Keratinocyte (primary cell): ENCODE measurements around the gene CCNL2. TPM values are rescaled to one million over a fixed set of nuclear protein-coding genes. Genes with fewer than 3 reads are reported as not detected.

Experiments used
- DNase-seq: peaks from one replicate; pipeline ENCODE4 v3.0.0-alpha.2; 2011; ENCODE audit warnings: low read depth, missing footprints, low spot score
- FAIRE-seq: peaks from 2 replicates; lab custom pipeline; 2011; peaks lifted over from hg19 to GRCh38; lab: Jason Lieb, UNC
- H2AFZ ChIP-seq: 2 replicates; pipeline ENCODE4 v1.6.0; 2012; ENCODE audit warnings: low read length, control low read depth, inconsistent platforms; ENCODE audit not compliant: control insufficient read depth
- H3K27ac ChIP-seq: 2 replicates; pipeline ENCODE4 v1.5.1; 2011; ENCODE audit warnings: low read length; ENCODE audit not compliant: control insufficient read depth, insufficient read depth
- H3K27me3 ChIP-seq: 3 replicates; pipeline ENCODE4 v1.6.0; 2011; ENCODE audit warnings: low read length; ENCODE audit not compliant: control insufficient read depth, insufficient read depth; ENCODE audit errors: extremely low read depth
- H3K36me3 ChIP-seq, 2 experiments: 2 replicates in 1 of 2; 3 replicates in 1 of 2; pipeline ENCODE4 v1.5.1; 2011; ENCODE audit warnings: low read length in 2 of 2, mild to moderate bottlenecking in 1 of 2; ENCODE audit not compliant: control insufficient read depth in 2 of 2, insufficient read depth in 2 of 2; ENCODE audit errors: extremely low read depth in 1 of 2
- H3K4me1 ChIP-seq: 3 replicates; pipeline ENCODE4 v1.5.1; 2011; ENCODE audit warnings: low read length; ENCODE audit not compliant: control insufficient read depth, insufficient read depth; ENCODE audit errors: extremely low read depth
- H3K4me2 ChIP-seq: 3 replicates; pipeline ENCODE4 v1.6.0; 2011; ENCODE audit warnings: low read depth, low read length; ENCODE audit not compliant: control insufficient read depth, insufficient read depth; ENCODE audit errors: extremely low read depth
- H3K4me3 ChIP-seq, 3 experiments: fragments of 200-600 bp in 1 of 3; sonication (generic) in 1 of 3; 2 replicates in 2 of 3; 3 replicates in 1 of 3; pipeline ENCODE4 v1.5.1; 2011 to 2016; ENCODE audit warnings: low read length in 3 of 3, mild to moderate bottlenecking in 3 of 3, control low read depth in 2 of 3, inconsistent platforms in 1 of 3, low read depth in 1 of 3, mixed read lengths in 1 of 3, mixed run types in 1 of 3, moderate library complexity in 1 of 3; ENCODE audit not compliant: control insufficient read depth in 2 of 3, insufficient read depth in 2 of 3; ENCODE audit errors: extremely low read depth in 1 of 3
- H3K79me2 ChIP-seq: 2 replicates; pipeline ENCODE4 v1.6.0; 2012; ENCODE audit warnings: low read length; ENCODE audit not compliant: control insufficient read depth, insufficient read depth
- H3K9ac ChIP-seq: 3 replicates; pipeline ENCODE4 v1.6.0; 2011; ENCODE audit warnings: low read length; ENCODE audit not compliant: control insufficient read depth, insufficient read depth; ENCODE audit errors: extremely low read depth
- H3K9me1 ChIP-seq: 3 replicates; pipeline ENCODE4 v1.6.0; 2011; ENCODE audit warnings: low read length; ENCODE audit not compliant: control insufficient read depth, insufficient read depth; ENCODE audit errors: extremely low read depth
- H3K9me3 ChIP-seq: 2 replicates; pipeline ENCODE4 v1.5.1; 2012; ENCODE audit warnings: low read depth, low read length; ENCODE audit not compliant: control insufficient read depth
- H4K20me1 ChIP-seq: 3 replicates; pipeline ENCODE4 v1.6.0; 2011; ENCODE audit warnings: low read length; ENCODE audit not compliant: control insufficient read depth, insufficient read depth; ENCODE audit errors: extremely low read depth
- CTCF ChIP-seq, 3 experiments: IDR thresholded peaks in 1 of 3; conservative IDR thresholded peaks in 1 of 3; optimal IDR thresholded peaks in 1 of 3; 2 replicates in 2 of 3; 3 replicates in 1 of 3; pipeline versions ENCODE3 to v1.5.1; 2011; ENCODE audit warnings: low read length in 3 of 3, mild to moderate bottlenecking in 3 of 3, moderate library complexity in 2 of 3, control low read depth in 1 of 3, inconsistent platforms in 1 of 3; ENCODE audit not compliant: insufficient read depth in 2 of 3; ENCODE audit errors: extremely low read depth in 1 of 3
- EZH2 ChIP-seq: IDR thresholded peaks from one replicate; pipeline ENCODE4 v1.6.1; 2012; ENCODE audit warnings: inconsistent platforms, mild to moderate bottlenecking, low read length, moderate library complexity
- dilution Hi-C: fragments of 300-500 bp; cut with MboI; formaldehyde crosslinking; loops from one replicate; pipeline ENCODE4 v1.7.0; 2020; ENCODE audit warnings: low sequenced_read_pairs; ENCODE audit not compliant: extremely low pct_ligation_motif_present
- polyA plus RNA-seq, 5 experiments: library from polyadenylated mRNA; depleted of rRNA in 3 of 5; stranded (reverse) in 3 of 5; stranded (forward) in 1 of 5; unstranded in 1 of 5; fragments of >200 nt; gene quantifications; 1 replicate in 1 of 5; 2 replicates in 3 of 5; 3 replicates in 1 of 5; pipeline versions ENCODE4 v1.2.1 to v1.2.3, GENCODE V29; 2011 to 2012; ENCODE audit warnings: missing spikeins in 2 of 5, low read depth in 1 of 5, low replicate concordance in 1 of 5

CCNL2 gene
- polyA plus RNA-seq, 1 donor (not counting 4 experiments of a cell fraction or from before 2014, with no cell fraction given), result 140 TPM

DNA sequence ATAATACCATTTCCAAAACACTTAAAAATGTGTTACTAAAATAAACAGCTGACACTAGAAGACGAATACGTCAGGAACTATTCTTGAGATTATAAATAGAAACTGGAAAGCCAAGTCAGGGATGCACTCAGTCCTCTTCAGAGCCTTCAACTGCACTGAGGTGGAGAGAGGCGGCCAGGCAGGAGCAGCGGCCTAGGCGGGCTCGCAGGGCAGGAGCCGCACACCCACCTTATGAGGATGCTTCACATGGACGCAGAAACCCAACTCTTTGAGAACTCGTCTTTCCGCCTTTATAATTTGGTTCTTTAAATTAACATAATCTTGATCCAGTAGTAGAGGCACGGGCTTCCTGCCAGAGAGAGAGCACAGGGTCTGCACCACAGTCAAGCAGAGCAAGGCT, 4.0 kb downstream of the CCNL2 start:
- DNase-seq (no peak), FAIRE-seq (no peak)
- H3K36me3 ChIP-seq, result peaks cover 45 to 53% of the 10 kb centered on the region in 2 experiments
- H3K27ac ChIP-seq, result no peak overlapping the region
- no peaks in the 10 kb centered on the region for H3K27me3 ChIP-seq
- H3K9me3 ChIP-seq, result no peaks in the 10 kb centered on the region
- no peak overlapping the region for H3K4me2 ChIP-seq
- H3K9ac ChIP-seq, result no peak overlapping the region
- H2AFZ ChIP-seq, result no peak overlapping the region
- peaks cover 9% of the 10 kb centered on the region for H3K4me1 ChIP-seq
- H3K9me1 ChIP-seq, result no peaks in the 10 kb centered on the region
- dilution Hi-C loops, result no loop called here
- peaks cover 58% of the 10 kb centered on the region for H3K79me2 ChIP-seq
- H4K20me1 ChIP-seq, result no peaks in the 10 kb centered on the region
- no peak for TF ChIP-seq EZH2
- TF ChIP-seq CTCF (optimal IDR thresholded peaks at IDR 0.05 in 1 of 3, IDR thresholded peaks at IDR 0.05 in 1 of 3, conservative IDR thresholded peaks at IDR 0.05 in 1 of 3; ENCODE audit: extremely low read depth in 1 of 3, insufficient read depth in 2 of 3, low read length in 3 of 3), result no peak
- H3K4me3 ChIP-seq, result no peak overlapping the region

DNA sequence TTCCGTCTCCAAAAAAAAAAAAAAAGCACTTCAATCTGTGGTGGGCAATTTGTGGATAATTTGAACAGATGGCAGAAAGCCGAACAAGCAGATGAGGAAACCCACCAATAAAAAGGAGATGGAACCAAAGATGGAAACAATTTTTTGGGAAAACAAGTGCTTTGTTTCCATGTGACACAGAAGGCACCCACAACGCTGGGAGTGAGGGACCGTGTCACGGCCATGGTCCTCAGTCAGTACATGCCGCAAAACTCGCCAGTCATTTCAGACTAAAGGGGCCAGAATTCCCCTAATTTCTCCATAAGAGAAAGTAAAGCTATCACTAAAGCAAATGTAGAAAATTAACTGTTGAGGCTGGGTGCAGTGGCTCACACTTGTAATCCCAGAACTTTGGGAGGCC, 5.0 kb downstream of the CCNL2 start:
- H3K36me3 ChIP-seq, result peaks cover 52 to 62% of the 10 kb centered on the region in 2 experiments
- no peak overlapping the region for H3K4me2 ChIP-seq
- peaks cover 9% of the 10 kb centered on the region for H3K4me1 ChIP-seq
- no peaks in the 10 kb centered on the region for H3K27me3 ChIP-seq
- dilution Hi-C loops, result no loop called here
- H3K9me3 ChIP-seq, result no peaks in the 10 kb centered on the region
- no peaks in the 10 kb centered on the region for H3K9me1 ChIP-seq
- peaks cover 51% of the 10 kb centered on the region for H3K79me2 ChIP-seq
- H3K9ac ChIP-seq, result no peak overlapping the region
- no peak for TF ChIP-seq CTCF (optimal IDR thresholded peaks at IDR 0.05 in 1 of 3, IDR thresholded peaks at IDR 0.05 in 1 of 3, conservative IDR thresholded peaks at IDR 0.05 in 1 of 3; ENCODE audit: extremely low read depth in 1 of 3, insufficient read depth in 2 of 3, low read length in 3 of 3)
- H3K4me3 ChIP-seq, result no peak overlapping the region
- DNase-seq (no peak), FAIRE-seq (no peak)
- no peak overlapping the region for H3K27ac ChIP-seq
- no peak overlapping the region for H2AFZ ChIP-seq
- no peaks in the 10 kb centered on the region for H4K20me1 ChIP-seq
